ENCODE measurements around the gene GRPEL2. TPM values are rescaled to one million over a fixed set of nuclear protein-coding genes. Genes with fewer than 3 reads are reported as not detected.

Gene GRPEL2
- polyA plus RNA-seq, 6 donors from 2014 or later: 0.49 to 3.4 (median 2.0) TPM

Other genes starting within 250 kb of the GRPEL2 start
- under 1 TPM in 3 of 6 donors, not detected in 3; 0.17 to 0.74 (median 0.21) TPM for gene ABLIM3, start 204.0 kb upstream of the GRPEL2 start, polyA plus RNA-seq (ENCODE audit: low read depth in 6 of 6)
- under 1 TPM in 2 of 6 donors, not detected in 4; 0.27 to 0.31 TPM for gene AFAP1L1, start 73.6 kb upstream of the GRPEL2 start, polyA plus RNA-seq (ENCODE audit: low read depth in 6 of 6)
- 1 to 10 TPM; 5.4 to 9.2 (median 8.0) TPM for gene PCYOX1L, start 12.5 kb downstream of the GRPEL2 start, polyA plus RNA-seq (ENCODE audit: low read depth in 6 of 6)
- not detected for gene IL17B, start 33.8 kb downstream of the GRPEL2 start, polyA plus RNA-seq (ENCODE audit: low read depth in 6 of 6)
- gene CSNK1A1, start 205.9 kb downstream of the GRPEL2 start, polyA plus RNA-seq (ENCODE audit: low read depth in 6 of 6): 100 to 1,000 TPM; 100 to 148 (median 129) TPM
- under 1 TPM in 1 of 6 donors, not detected in 5; 0.95 TPM for gene ARHGEF37, start 236.0 kb downstream of the GRPEL2 start, polyA plus RNA-seq (ENCODE audit: low read depth in 6 of 6)

Measured in naive B cell (primary cell).